ENCODE data around the gene WAC. TPM values are rescaled to one million over a fixed set of nuclear protein-coding genes. Genes with fewer than 3 reads are reported as not detected.
"Not testable (repeated sequence)": the region's sequence is repeated elsewhere in the genome, so short reads cannot be mapped to it uniquely, and the experiment has no call there.

The WAC gene
- total RNA-seq, 1 donor from 2014 or later = 54.8 TPM

DNA sequence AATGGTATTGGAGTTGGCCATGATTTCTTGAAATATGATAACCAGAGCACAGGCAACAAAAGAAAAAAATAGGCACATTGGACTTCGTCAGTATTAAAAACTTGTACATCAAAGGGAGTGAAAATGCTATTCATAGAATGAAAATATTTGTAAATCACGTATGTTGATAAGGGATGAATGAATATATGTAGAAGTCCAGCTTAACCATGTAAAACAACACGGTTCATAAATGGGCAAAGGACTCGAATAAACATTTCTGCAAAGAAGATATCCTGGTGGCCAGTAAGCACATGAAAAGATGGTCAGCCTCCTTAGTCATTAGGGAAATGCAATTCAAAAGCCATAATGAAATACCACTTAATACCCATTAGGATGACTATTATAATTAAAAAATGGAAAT lies 68.1 kb downstream of the WAC start:
- no peak for DNase-seq (ENCODE audit: low read depth)
- no peak overlapping the region for H3K4me3 ChIP-seq (ENCODE audit: low read depth, low read length)
- TF ChIP-seq, protein P1, sequence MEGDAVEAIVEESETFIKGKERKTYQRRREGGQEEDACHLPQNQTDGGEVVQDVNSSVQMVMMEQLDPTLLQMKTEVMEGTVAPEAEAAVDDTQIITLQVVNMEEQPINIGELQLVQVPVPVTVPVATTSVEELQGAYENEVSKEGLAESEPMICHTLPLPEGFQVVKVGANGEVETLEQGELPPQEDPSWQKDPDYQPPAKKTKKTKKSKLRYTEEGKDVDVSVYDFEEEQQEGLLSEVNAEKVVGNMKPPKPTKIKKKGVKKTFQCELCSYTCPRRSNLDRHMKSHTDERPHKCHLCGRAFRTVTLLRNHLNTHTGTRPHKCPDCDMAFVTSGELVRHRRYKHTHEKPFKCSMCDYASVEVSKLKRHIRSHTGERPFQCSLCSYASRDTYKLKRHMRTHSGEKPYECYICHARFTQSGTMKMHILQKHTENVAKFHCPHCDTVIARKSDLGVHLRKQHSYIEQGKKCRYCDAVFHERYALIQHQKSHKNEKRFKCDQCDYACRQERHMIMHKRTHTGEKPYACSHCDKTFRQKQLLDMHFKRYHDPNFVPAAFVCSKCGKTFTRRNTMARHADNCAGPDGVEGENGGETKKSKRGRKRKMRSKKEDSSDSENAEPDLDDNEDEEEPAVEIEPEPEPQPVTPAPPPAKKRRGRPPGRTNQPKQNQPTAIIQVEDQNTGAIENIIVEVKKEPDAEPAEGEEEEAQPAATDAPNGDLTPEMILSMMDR (conservative IDR thresholded peaks at IDR 0.05; ENCODE audit: low read depth, low read length) = no peak

DNA sequence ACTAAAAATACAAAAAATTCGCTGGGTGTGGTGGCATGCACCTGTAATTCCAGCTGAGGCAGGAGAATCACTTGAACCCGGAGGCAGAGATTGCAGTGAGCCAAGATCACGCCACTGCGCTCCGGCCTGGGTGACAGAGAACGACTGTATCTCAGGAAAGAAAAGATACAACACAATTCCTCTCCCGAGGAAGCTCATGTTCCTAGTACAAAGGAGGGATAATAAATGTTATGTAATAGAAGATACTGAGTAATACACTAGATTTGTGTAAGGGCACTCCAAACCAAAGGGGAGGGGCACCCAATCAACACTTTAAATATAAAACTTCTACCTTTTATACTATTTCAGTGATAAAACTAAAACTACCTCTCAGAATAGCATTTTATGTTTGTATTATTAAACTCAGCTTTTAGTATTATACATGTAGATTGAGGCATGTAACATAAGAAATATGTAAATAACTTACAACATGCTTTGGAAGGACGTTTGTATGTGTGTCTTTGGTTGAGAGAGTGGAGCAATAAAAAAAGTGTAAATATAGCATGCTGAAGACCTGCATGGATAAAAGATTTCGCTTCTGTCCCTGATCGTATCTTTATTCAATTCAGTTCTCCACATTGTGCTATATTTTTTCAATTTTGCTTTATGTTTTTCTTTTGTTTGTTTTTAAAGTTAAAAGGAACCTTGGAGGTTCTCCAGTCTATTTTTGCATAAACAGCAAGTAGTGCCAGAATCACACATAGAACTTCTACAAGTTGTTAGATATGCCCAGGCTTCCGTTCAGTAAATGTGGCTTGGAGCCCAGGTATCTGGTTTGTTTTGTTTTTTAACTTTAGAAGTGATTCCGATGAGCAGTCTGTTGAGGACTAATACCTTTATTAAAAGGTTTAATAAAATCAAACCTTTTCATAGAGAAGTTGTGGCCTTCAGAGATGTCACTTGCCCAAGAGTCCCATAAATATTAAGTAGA lies 71.9 kb downstream of the WAC start:
- DNase-seq (ENCODE audit: low read depth) = no peak
- no peak overlapping the region for H3K4me3 ChIP-seq (ENCODE audit: low read depth, low read length)
- TF ChIP-seq, protein P1 (conservative IDR thresholded peaks at IDR 0.05; ENCODE audit: low read depth, low read length) = no peak

DNA sequence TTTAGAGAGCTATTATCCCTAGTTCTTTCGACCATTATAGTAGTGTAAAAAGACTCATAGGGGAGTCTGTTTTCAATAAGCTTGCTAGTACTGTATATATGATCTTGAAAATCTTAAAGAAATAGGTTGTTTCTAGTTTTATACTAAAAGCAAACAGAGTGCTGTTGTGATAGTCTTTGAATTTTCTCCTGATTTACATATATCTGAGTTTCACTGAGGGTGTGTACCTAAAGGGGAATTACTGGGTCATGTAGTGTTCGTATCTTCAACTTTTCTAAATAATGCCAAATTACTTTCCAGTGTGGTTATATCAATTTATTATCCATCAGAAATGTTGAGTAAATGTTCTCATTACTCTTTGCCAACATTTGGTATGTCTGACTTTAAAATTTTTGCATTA lies 73.7 kb downstream of the WAC start:
- TF ChIP-seq, protein P1 (conservative IDR thresholded peaks at IDR 0.05; ENCODE audit: low read depth, low read length) = no peak

DNA sequence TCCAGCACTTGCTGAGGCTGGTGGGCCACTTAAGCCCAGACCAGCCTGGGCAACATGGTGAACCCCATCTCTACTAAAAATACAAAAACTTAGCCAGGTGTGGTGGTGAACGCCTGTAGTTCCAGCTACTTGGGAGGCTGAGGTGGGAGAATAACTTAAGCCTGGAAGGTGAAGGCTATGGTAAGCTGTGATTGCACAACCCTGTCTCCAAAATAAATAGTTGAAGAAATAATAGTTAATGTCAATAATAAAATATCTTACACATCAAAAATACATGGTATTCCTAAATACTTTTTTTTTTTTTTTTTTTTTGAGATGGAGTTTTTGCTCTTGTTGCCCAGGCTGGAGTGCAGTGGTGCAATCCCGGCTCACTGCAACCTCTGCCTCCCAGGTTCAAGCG lies 76.7 kb downstream of the WAC start:
- not testable (repeated sequence) for H3K4me3 ChIP-seq (ENCODE audit: low read depth, low read length); DNase-seq (ENCODE audit: low read depth)

More for the DNA sequence above, 73.7 kb downstream of the WAC start:
- DNase-seq (ENCODE audit: low read depth) = no peak
- no peak overlapping the region for H3K4me3 ChIP-seq (ENCODE audit: low read depth, low read length)

DNA sequence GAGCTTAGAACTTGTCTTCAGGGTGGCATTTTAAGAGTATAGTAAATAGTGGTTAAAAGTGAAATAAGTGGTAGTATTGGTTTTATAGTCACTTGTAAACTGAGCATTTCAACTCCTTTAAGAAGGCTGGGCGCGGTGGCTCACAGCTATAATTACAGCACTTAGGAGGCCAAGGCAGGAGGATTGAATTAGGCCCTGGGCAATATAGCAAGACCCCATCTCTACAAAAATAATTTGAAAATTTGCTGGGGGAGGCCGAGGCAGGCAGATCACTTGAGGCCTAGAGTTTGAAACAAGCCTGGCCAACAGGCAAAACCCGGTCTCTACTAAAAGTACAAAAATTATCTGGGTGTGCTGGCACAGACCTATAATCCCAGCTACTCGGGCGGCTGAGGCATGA lies 80.0 kb downstream of the WAC start:
- no peak overlapping the region for H3K4me3 ChIP-seq (ENCODE audit: low read depth, low read length)
- DNase-seq (ENCODE audit: low read depth) = no peak
- TF ChIP-seq, protein P1 (conservative IDR thresholded peaks at IDR 0.05; ENCODE audit: low read depth, low read length) = no peak

DNA sequence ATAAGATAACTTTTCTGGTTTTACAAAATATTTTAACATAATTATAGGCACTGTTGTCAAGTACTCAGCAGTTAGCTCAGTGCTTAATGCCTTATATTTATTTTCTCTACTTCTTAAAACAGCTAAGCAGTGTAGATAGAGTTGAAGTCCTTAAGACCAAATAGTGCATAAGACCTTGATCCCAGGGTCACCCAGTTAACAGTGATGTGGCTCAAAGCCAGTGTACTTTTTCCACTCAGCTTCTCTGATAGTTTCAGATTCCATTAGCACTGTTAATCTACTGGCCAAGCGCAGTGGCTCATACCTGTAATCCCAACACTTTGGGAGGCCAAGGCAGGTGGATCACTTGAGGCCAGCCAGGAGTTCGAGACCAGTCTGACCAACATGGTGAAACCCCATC lies 83.6 kb downstream of the WAC start:
- TF ChIP-seq, protein P1 (conservative IDR thresholded peaks at IDR 0.05; ENCODE audit: low read depth, low read length) = no peak
- H3K4me3 ChIP-seq (ENCODE audit: low read depth, low read length) = no peak overlapping the region
- DNase-seq (ENCODE audit: low read depth) = no peak

DNA sequence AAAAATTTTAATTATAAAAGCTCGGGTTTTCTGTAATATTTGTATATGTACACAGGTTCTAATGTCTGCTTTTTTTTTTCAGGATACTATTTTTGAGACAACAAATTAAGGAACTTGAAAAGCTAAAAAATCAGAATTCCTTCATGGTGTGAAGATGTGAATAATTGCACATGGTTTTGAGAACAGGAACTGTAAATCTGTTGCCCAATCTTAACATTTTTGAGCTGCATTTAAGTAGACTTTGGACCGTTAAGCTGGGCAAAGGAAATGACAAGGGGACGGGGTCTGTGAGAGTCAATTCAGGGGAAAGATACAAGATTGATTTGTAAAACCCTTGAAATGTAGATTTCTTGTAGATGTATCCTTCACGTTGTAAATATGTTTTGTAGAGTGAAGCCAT lies 86.5 kb downstream of the WAC start:
- H3K4me3 ChIP-seq (ENCODE audit: low read depth, low read length) = no peak overlapping the region
- DNase-seq (ENCODE audit: low read depth) = no peak
- TF ChIP-seq, protein P1 (conservative IDR thresholded peaks at IDR 0.05; ENCODE audit: low read depth, low read length) = no peak
